Effector CD4-positive, alpha-beta T cell (primary cell): Measurements from ENCODE around the gene SLC48A1.

Source experiments
- DNase-seq: peaks from one replicate; pipeline ENCODE4 v3.0.0-alpha.2; 2020
- total RNA-seq: gene quantifications from one replicate; lab custom pipeline; 2026; lab: John Stamatoyannopoulos, UW

SLC48A1 gene
- 8.8 reads per million, percentile 29 among the genes with 10 or more reads in this experiment for total RNA-seq

DNA sequence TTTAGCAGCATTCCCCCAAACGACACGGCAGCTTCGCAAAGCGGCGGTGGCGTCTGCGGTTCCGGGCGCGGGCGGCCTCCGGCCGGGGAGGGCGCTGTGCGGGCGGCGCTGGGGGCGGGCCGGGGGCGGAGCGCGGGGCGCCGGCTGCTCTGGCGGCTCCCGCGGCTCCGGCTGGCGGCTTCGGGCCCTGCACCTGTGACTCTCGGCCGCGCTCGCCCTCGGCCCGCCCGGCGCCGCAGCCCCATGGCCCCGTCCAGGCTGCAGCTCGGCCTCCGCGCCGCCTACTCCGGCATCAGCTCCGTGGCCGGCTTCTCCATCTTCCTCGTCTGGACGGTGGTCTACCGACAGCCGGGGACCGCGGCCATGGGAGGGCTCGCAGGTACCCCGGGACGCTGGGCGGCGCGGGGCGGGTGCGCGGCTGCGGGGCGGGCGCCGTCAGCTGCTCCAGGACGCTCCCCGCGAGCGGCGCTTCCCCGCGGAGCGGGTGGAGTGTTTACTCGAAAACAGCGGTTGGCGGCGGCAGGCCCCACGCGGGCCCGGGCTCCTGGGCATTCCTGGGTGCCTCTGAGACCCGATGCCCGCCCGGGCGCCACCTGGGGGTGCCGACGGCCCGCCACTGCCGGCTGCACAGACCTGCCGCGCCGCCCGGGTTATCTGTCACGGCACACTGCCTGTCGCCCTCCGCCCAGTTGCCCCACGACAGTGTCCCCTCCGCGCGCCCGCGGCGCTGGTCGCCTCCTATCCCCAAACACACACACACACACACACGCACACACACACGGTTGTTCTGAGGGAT, at the start of gene SLC48A1:
Gene SLC48A1, plus strand, starts transcription at position 177 of the 796 bp plus-strand sequence. Its CDS starts 67 bp downstream, at position 244.
- DNase-seq, result peak; percentile 63

GRCh38 chr12:47725091-47725772, 47.8 kb upstream of the SLC48A1 start, which contains the start of gene ENDOU:
TSS of gene ENDOU (minus strand) at chr12:47725490. CDS start at chr12:47725413, 77 bp downstream.
- no peak for DNase-seq

DNA sequence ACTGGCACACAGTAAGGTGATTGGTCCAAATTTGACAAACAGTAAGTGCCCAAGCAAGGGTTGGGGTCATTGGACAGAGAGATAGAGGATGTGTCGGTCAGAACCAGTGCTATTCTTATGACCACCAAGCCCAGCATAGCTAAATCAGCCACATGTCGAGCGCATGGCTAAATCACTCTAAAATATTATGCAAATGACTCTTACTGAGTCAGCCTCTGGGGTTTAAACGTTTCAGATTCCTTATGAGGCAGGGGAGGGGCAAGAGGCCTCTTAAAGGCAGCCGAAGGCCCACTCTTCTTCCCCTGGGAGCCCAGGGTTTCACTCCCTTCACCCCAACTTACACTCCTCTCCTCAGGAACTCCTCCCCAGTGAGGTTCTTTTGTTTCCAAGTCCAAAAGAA, 47.1 kb upstream of the SLC48A1 start:
- no peak for DNase-seq

GRCh38 chr12:47729233-47729632, 43.8 kb upstream of the SLC48A1 start:
- no peak for DNase-seq

GRCh38 chr12:47730341-47730744, 42.7 kb upstream of the SLC48A1 start:
- DNase-seq, result no peak

DNA sequence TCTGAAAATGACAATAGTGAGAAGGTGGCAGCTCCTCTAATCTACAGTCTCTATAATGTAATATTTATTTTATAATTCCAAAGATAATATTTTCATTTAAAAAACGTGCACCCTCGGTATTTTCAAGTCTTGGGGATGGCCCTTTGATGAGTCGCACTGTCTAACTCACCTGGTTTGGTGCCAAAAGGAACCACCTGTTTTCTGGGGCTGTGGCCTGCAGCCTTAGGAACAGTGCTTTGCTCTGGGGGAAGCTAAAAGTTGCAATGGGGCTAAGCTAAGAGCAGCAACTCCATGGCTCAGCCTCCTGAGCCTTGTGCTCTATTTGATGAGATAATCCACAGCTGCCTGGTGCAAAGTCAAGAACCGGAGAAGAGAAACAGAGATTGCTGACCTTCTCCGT, 41.3 kb upstream of the SLC48A1 start:
- no peak for DNase-seq

GRCh38 chr12:47732504-47732903, 40.5 kb upstream of the SLC48A1 start:
- DNase-seq, result no peak

DNA sequence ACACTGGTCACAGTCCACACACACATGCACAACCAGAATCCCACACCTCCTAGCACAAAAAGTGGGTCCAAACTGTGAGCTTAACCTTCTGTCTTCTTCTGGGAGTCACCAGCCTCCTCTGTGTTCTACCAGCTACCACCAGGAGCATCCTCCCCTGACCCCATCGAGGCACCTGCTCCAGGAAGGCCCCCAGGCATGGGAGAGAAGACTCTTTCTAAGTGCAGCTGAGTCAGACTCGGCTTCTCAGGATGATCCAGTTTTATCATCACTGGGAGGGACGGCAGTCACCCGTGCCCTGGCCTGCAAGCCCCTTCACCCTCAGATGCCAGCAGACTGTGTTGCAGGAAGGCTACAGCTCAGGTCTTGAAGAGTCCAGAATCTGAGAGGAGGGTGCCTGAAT, 39.9 kb upstream of the SLC48A1 start:
- no peak for DNase-seq

GRCh38 chr12:47734725-47735480, 38.1 kb upstream of the SLC48A1 start:
- DNase-seq, result no peak

GRCh38 chr12:47735649-47736048, 37.4 kb upstream of the SLC48A1 start:
- no peak for DNase-seq

GRCh38 chr12:47736216-47736615, 36.8 kb upstream of the SLC48A1 start:
- no peak for DNase-seq

- no peak for DNase-seq
Measured at GRCh38 chr12:47736877-47737676, 36.0 kb upstream of the SLC48A1 start.

DNA sequence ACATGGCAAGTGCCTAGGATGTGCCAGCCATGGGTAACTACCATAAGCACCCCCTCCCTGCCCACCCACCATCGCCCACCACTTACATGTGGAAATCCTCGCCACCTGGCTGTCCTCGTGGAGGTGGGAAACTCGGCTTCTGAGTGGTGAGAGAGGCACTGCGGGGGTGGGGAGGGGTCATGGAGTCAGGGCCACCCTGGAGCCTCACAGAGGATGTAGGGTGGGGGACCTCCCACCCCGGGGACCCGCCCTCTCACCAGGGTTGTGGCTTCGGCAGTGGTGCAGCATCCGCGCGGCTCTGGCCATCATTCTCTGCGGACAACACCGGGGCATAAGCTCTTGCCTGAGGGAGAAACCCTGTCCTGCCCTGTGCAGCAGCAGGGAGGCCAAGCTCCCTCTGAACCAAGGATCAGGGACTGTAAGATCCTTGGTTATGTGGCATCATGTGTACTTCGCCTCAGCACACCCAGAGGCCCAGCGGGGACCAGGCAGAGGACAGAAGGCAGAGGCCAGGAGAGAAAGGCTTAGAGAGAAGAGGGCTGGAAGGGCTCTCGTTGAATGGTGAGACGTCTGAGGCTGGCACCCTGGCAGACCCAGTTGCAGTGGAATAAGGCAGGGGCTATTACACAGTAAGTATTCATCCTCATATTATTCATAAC, 35.0 kb upstream of the SLC48A1 start:
- DNase-seq, result no peak

DNA sequence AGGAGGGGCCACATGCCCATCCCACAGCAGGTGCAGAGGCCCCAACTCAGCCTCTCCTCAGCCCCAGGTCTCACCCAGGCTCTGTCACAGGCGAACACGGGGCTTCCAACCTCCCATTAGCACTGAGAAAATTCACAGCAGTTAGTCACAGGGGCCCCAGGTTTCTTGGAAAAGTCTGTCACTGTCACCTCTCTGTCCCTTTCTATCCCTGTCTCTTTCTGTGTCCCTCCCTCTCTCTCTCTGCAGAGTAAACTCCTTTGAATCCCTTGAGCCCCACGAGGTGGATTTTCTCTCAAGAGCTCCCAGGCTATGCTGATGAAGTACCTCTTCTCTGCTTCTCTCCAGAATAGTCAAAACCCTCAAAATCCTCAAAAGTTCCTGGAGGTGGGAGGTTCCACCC, 33.7 kb upstream of the SLC48A1 start:
- no peak for DNase-seq

DNA sequence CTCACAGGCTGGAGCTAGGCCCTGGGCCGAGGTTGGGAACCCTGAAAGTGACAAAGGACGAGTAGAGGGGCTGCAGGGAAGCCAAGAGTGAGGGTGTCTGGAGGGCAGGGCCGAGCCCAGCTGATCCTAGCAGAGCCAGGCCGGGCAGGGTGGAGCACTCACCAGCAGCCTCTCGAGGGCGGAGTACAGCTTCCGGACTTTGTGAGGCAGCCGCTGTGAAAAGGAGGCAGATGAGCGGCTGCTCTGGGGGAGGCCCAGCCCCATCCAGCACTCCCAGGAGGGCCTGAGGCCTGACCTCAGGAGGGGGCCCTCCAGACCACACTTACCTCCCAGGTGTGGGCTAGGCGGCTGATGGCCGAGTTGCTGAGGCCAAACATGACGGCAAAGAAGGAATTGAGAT, 33.1 kb upstream of the SLC48A1 start:
- DNase-seq, result no peak

DNA sequence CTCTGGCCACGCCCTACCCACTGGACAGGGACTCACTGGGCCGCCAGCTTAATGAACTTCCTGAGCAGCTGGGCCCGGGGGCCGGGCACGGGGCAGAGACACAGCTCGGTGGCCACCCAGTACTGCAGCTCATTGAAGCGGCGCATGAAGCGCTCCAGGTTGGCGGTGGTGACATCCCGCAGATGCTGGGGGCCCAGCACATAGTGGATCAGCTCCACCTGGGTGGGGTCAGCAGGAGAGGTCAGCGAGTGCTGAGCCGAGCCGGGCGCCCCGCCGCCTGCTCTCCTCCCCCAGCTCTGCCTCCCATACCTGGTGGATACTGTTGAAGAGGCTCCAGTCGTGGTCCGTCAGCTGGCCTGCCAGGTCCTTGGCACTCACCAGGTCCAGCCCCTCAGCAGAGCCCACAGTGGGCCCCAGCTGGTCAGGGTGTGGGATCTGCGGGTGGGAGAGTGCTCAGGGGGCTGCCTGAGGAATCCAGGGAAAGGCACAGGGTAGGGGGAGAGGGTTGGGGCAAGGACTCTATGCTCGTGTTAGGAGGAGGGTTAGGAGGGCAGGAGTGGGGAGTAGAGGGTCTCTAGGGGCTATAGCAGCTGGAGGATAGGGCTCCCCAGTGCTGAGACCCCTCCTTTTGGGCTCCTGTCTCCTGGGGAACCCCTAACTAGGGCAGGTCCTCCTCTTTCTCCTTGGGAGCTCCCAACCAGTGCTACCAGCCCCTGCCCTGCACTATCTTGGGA, 32.3 kb upstream of the SLC48A1 start:
- DNase-seq, result no peak

DNA sequence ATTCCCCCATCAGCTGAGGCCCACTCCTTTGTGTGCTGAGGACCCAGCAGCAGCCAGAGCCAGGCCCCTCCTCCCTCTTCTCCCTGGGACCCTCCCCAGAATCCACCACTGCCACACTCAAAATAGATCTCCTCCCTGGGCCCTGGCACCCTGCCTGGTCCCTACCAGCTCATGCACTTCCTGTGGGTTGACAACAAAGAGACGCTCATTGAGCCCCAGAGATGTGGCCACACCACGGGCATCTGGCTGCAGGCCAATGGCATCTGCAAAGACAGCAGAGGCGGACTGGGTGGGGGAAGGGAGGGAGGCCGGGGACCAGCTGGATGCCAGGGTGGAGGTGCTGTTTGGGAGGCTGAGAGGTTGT, 31.7 kb upstream of the SLC48A1 start:
- peak; percentile 51 for DNase-seq

DNA sequence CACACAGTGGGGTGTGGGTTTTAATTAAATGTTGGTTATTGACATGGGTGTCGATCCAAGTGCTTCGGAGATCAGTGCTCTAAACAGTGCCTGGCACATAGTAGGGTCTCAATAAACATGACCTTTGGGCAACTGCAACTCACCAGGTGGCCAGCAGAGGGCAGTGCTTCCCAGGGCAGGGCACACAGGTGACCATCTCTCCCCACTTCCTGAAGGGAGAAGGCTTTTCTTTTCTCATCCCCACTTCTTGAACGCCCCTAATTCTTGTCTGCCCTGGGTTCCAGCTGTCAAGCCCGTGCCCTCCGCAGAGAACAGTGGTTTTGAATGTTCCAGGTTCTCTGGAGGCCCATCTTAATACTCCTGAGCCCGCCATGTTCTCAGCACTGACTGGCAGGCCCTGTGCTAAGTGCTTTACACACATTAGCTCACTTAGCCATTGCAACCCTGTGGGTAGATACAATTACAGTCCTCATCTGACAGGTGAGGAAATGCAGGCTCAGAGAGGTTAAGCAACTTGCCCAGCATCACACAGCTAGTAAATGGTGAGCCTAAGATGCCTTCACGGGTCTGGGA, 30.7 kb upstream of the SLC48A1 start:
- peak; percentile 66 for DNase-seq

- no peak for DNase-seq
Measured at GRCh38 chr12:47743311-47743860, 29.7 kb upstream of the SLC48A1 start.

- peak; percentile 50 for DNase-seq
Measured at GRCh38 chr12:47744005-47744651, 28.9 kb upstream of the SLC48A1 start.
